HEK293 (cell line): ENCODE measurements around the gene ACIN1.
A peak's percentile ranks its signal among the peaks of the same experiment; 100 is the strongest.

ENCODE experiments used
- CTCF ChIA-PET: fragments of 350-600 bp; formaldehyde crosslinking; extraction: SDS; loops from one replicate; lab custom pipeline; 2021; ENCODE audit warnings: antibody characterized with exemption; lab: Yijun Ruan, JAX
- POLR2A ChIA-PET: fragments of 300-600 bp; formaldehyde crosslinking; extraction: SDS; loops from one replicate; lab custom pipeline; 2020; ENCODE audit warnings: antibody characterized with exemption, inconsistent platforms; lab: Yijun Ruan, JAX
- H3K27ac ChIP-seq: fragments of 200-500 bp; sonication (Bioruptor generic); 2 replicates; pipeline ENCODE4 v1.5.1; 2014; ENCODE audit warnings: low read depth, low read length, control low read depth, inconsistent platforms; ENCODE audit errors: extremely low read depth
- H3K36me3 ChIP-seq, 2 experiments: fragments of 200-500 bp in 1 of 2; sonication (Bioruptor generic) in 1 of 2; 1 replicate in 1 of 2; 2 replicates in 1 of 2; pipeline ENCODE4 v1.5.1; 2014 to 2017; ENCODE audit warnings: inconsistent platforms in 2 of 2, low read length in 2 of 2; ENCODE audit not compliant: control insufficient read depth in 2 of 2, insufficient read depth in 1 of 2
- H3K4me1 ChIP-seq: fragments of 200-500 bp; sonication (Bioruptor generic); 2 replicates; pipeline ENCODE4 v1.5.1; 2014; ENCODE audit warnings: mild to moderate bottlenecking, low read length, inconsistent platforms; ENCODE audit not compliant: control insufficient read depth, insufficient read depth
- H3K4me3 ChIP-seq: 2 replicates; pipeline ENCODE4 v1.5.1; 2011; ENCODE audit warnings: low read depth, mild to moderate bottlenecking, control low read depth, low read length, moderate library complexity
- H3K9me3 ChIP-seq: fragments of 200-500 bp; sonication (Bioruptor generic); 2 replicates; pipeline ENCODE4 v1.5.1; 2014; ENCODE audit warnings: low read depth, low read length, inconsistent platforms; ENCODE audit not compliant: control insufficient read depth, insufficient read depth
- EGR2 ChIP-seq: fragments of 450-650 bp; formaldehyde crosslinking; IDR thresholded peaks from 2 replicates; pipeline ENCODE4 v1.5.1; 2016; ENCODE audit warnings: low read depth, missing biosample characterization, missing genetic modification characterization
- GLIS2 ChIP-seq: fragments of 450-650 bp; formaldehyde crosslinking; IDR thresholded peaks from 2 replicates; pipeline ENCODE4 v1.5.1; 2016; ENCODE audit warnings: missing biosample characterization, missing genetic modification characterization
- HOXD13 ChIP-seq: sonication (generic); formaldehyde crosslinking; IDR thresholded peaks from 2 replicates; pipeline ENCODE4 v1.8.0; 2022; ENCODE audit warnings: missing genetic modification reagents, borderline replicate concordance
- OSR2 ChIP-seq: fragments of 450-650 bp; formaldehyde crosslinking; IDR thresholded peaks from 2 replicates; pipeline ENCODE4 v1.5.1; 2016; ENCODE audit warnings: missing biosample characterization, missing genetic modification characterization
- ZBTB20 ChIP-seq: fragments of 450-650 bp; formaldehyde crosslinking; IDR thresholded peaks from 2 replicates; pipeline ENCODE4 v1.5.1; 2016; ENCODE audit warnings: missing biosample characterization, missing genetic modification characterization
- ZNF155 ChIP-seq: fragments of 450-650 bp; formaldehyde crosslinking; IDR thresholded peaks from 2 replicates; pipeline ENCODE4 v1.5.1; 2016; ENCODE audit warnings: missing biosample characterization, missing genetic modification characterization
- ZNF157 ChIP-seq: fragments of 450-650 bp; formaldehyde crosslinking; IDR thresholded peaks from 2 replicates; pipeline ENCODE4 v1.5.1; 2016; ENCODE audit warnings: missing biosample characterization, missing genetic modification characterization
- ZNF184 ChIP-seq: fragments of 450-650 bp; IDR thresholded peaks from 2 replicates; pipeline ENCODE4 v1.5.1; 2018; ENCODE audit warnings: missing biosample characterization, mild to moderate bottlenecking, missing genetic modification characterization
- ZNF19 ChIP-seq: fragments of 450-650 bp; formaldehyde crosslinking; IDR thresholded peaks from 2 replicates; pipeline ENCODE4; 2016; ENCODE audit warnings: missing biosample characterization, missing genetic modification characterization, low read depth
- ZNF48 ChIP-seq: fragments of 450-650 bp; formaldehyde crosslinking; IDR thresholded peaks from 2 replicates; pipeline ENCODE4 v1.5.1; 2016; ENCODE audit warnings: missing biosample characterization, missing genetic modification characterization
- ZNF629 ChIP-seq: fragments of 450-650 bp; formaldehyde crosslinking; IDR thresholded peaks from 2 replicates; pipeline ENCODE4 v1.5.1; 2017; ENCODE audit warnings: missing biosample characterization, missing genetic modification characterization
- TF ChIP-seq, protein P1 (sequence below): fragments of 450-650 bp; formaldehyde crosslinking; IDR thresholded peaks from 2 replicates; pipeline ENCODE4 v1.5.1; 2016; ENCODE audit warnings: missing biosample characterization, missing genetic modification characterization, borderline replicate concordance
- TF ChIP-seq, protein P2 (sequence below): fragments of 450-650 bp; formaldehyde crosslinking; IDR thresholded peaks from 2 replicates; pipeline ENCODE4 v1.5.1; 2017; ENCODE audit warnings: missing biosample characterization, missing genetic modification characterization
- TF ChIP-seq, protein P3 (sequence below): fragments of 450-650 bp; formaldehyde crosslinking; IDR thresholded peaks from 2 replicates; pipeline ENCODE4 v1.5.1; 2016; ENCODE audit warnings: missing biosample characterization, missing genetic modification characterization
- TF ChIP-seq, protein P4 (sequence below): sonication (generic); formaldehyde crosslinking; IDR thresholded peaks from 2 replicates; pipeline ENCODE4 v1.8.1; 2022; ENCODE audit warnings: mild to moderate bottlenecking, moderate library complexity, missing genetic modification reagents
- TF ChIP-seq, protein P5 (sequence below): fragments of 450-650 bp; formaldehyde crosslinking; IDR thresholded peaks from 2 replicates; pipeline ENCODE4 v1.5.1; 2016; ENCODE audit warnings: missing biosample characterization, missing genetic modification characterization

ACIN1 gene

DNA sequence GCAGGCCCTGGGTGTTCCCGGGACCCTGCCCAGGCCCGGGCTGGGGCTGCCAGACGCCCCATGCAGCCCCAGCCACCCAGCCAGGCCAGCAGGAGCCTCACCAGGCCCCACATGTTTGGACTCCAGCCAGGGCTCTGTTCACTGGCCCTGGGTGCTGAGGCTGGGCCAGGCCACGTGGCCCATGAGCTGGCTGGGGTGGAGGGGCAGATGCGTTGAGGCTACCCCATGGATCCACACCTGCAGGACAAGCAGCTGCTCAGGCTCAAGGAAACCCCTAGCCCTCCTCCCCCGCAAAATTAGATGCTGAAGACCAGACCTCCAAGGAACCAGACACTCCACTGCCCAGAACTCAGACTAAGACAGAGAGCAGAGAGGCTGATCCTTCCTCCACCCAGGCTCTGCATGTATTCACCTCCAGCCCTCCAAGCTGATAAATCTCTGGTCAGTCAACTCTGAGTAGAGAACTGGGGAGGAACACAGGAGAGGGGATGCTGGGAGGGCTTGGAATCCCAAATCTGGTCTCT lies 39.3 kb downstream of the ACIN1 start (continued):
- TF ChIP-seq, protein P1, sequence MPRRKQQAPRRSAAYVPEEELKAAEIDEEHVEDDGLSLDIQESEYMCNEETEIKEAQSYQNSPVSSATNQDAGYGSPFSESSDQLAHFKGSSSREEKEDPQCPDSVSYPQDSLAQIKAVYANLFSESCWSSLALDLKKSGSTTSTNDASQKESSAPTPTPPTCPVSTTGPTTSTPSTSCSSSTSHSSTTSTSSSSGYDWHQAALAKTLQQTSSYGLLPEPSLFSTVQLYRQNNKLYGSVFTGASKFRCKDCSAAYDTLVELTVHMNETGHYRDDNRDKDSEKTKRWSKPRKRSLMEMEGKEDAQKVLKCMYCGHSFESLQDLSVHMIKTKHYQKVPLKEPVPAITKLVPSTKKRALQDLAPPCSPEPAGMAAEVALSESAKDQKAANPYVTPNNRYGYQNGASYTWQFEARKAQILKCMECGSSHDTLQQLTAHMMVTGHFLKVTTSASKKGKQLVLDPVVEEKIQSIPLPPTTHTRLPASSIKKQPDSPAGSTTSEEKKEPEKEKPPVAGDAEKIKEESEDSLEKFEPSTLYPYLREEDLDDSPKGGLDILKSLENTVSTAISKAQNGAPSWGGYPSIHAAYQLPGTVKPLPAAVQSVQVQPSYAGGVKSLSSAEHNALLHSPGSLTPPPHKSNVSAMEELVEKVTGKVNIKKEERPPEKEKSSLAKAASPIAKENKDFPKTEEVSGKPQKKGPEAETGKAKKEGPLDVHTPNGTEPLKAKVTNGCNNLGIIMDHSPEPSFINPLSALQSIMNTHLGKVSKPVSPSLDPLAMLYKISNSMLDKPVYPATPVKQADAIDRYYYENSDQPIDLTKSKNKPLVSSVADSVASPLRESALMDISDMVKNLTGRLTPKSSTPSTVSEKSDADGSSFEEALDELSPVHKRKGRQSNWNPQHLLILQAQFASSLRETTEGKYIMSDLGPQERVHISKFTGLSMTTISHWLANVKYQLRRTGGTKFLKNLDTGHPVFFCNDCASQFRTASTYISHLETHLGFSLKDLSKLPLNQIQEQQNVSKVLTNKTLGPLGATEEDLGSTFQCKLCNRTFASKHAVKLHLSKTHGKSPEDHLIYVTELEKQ (tag by site-specific recombination), result no peak
- TF ChIP-seq ZNF19 (tag by site-specific recombination) (no peak), ZNF48 (tag by site-specific recombination) (no peak), HOXD13 (no peak), ZNF629 (tag by site-specific recombination) (no peak), ZNF155 (tag by site-specific recombination) (no peak)
- TF ChIP-seq, protein P2, sequence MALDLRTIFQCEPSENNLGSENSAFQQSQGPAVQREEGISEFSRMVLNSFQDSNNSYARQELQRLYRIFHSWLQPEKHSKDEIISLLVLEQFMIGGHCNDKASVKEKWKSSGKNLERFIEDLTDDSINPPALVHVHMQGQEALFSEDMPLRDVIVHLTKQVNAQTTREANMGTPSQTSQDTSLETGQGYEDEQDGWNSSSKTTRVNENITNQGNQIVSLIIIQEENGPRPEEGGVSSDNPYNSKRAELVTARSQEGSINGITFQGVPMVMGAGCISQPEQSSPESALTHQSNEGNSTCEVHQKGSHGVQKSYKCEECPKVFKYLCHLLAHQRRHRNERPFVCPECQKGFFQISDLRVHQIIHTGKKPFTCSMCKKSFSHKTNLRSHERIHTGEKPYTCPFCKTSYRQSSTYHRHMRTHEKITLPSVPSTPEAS (tag by site-specific recombination), result no peak
- TF ChIP-seq, all 188 proteins: peak for 2

DNA sequence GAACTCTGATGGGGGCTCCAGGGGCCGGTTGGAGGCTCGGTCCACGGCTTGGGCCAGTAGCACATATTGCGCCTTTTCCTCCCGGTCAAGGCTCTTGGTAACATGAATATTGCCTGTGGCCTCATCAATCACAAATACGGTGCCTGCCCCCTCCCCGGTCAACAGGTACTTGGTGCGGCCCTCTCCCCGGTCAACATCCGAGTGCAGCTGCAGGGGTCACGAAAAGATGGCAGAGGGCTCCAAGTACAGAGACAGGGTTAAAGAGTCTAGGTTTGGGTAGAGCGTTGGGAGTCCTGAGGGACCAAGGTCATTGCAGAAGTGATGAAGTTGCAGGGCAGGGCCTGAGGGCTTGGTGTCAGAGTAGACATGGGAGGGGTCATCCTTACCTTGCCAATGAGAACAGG lies 39.8 kb downstream of the ACIN1 start:
- peaks cover 4% of the 10 kb centered on the region; the same call in 1 of the 2 replicates for H3K4me1 ChIP-seq
- POLR2A ChIA-PET, result interaction anchor here (0.9 to 2.1 kb wide), 3 partner anchors 48 to 74 kb away, joined by 3 to 8 read pairs (median 6); partner anchors contain the start of gene AJUBA
- H3K36me3 ChIP-seq, result peaks cover 12 to 62% of the 10 kb centered on the region in 2 experiments
- no peak overlapping the region for H3K4me3 ChIP-seq
- TF ChIP-seq, protein P3, sequence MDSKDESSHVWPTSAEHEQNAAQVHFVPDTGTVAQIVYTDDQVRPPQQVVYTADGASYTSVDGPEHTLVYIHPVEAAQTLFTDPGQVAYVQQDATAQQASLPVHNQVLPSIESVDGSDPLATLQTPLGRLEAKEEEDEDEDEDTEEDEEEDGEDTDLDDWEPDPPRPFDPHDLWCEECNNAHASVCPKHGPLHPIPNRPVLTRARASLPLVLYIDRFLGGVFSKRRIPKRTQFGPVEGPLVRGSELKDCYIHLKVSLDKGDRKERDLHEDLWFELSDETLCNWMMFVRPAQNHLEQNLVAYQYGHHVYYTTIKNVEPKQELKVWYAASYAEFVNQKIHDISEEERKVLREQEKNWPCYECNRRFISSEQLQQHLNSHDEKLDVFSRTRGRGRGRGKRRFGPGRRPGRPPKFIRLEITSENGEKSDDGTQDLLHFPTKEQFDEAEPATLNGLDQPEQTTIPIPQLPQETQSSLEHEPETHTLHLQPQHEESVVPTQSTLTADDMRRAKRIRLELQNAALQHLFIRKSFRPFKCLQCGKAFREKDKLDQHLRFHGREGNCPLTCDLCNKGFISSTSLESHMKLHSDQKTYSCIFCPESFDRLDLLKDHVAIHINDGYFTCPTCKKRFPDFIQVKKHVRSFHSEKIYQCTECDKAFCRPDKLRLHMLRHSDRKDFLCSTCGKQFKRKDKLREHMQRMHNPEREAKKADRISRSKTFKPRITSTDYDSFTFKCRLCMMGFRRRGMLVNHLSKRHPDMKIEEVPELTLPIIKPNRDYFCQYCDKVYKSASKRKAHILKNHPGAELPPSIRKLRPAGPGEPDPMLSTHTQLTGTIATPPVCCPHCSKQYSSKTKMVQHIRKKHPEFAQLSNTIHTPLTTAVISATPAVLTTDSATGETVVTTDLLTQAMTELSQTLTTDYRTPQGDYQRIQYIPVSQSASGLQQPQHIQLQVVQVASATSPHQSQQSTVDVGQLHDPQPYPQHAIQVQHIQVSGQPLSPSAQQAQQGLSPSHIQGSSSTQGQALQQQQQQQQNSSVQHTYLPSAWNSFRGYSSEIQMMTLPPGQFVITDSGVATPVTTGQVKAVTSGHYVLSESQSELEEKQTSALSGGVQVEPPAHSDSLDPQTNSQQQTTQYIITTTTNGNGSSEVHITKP (tag by site-specific recombination), result 0 out of 2 replicates have a peak, but pooled peaks have one; percentile 31
- no peak for TF ChIP-seq ZNF184 (tag by site-specific recombination)
- TF ChIP-seq, all 188 proteins: peak for 1
- Histone ChIP-seq H3K9me3 (no peaks in the 10 kb centered on the region), H3K27ac (no peak overlapping the region)
- CTCF ChIA-PET, result interaction anchor here (0.6 to 16.2 kb wide), 16 partner anchors 9 to 125 kb away, joined by 3 to 469 read pairs (median 4); partner anchors contain the start of gene AJUBA

DNA sequence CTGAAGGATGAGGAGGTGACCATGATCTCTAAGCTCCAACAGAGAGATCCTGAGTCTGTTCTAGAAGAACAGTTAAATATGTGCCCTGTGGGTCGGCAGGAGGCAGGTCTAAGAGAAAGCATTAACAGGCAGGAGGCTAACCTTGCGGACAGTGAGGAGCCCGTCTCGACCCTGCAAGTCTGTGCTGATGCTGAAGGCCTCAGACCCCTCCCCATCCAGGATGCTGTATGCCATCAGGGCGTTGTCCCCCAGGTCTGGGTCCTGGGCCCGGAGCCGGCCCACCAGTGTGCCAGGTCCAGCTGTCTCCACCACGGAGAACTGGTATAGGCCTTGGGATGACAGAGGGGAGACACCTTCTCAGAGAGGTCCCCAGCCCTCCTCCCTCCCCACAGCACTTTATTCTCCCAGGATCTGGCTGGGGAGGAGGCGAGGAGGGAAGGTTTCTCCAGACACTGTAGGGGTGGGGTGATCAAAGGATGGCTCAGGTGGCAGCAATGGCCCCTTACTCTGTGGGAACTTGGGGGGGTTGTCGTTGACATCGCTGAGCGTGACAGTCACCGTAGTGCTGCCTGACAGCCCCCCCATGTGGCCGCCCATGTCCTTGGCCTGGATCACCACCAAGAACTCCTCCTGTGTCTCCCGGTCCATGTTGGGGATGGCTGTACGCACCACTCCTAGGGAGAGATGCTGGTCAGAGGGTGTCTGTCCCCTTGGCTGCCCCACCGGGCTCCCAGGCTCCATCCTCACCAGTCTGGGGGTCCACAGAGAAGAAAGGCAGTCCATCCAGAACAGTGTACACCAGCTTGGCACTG lies 40.7 kb downstream of the ACIN1 start:
- Histone ChIP-seq H3K9me3 (no peaks in the 10 kb centered on the region), H3K36me3 (peaks cover 2 to 64% of the 10 kb centered on the region in 2 experiments; a peak in 2 of 3 replicates), H3K4me1 (peaks cover 4% of the 10 kb centered on the region; the same call in 1 of the 2 replicates), H3K4me3 (no peak overlapping the region), H3K27ac (no peak overlapping the region)
- POLR2A ChIA-PET, result interaction anchor here (0.8 kb wide), 1 partner anchor 59 kb away, joined by 5 read pairs; no protein-coding TSS in a partner anchor
- CTCF ChIA-PET, result interaction anchor here (0.5 to 16.2 kb wide), 5 partner anchors 14 to 81 kb away, joined by 3 to 469 read pairs (median 23); partner anchors contain the start of gene AJUBA
- TF ChIP-seq, protein P4, sequence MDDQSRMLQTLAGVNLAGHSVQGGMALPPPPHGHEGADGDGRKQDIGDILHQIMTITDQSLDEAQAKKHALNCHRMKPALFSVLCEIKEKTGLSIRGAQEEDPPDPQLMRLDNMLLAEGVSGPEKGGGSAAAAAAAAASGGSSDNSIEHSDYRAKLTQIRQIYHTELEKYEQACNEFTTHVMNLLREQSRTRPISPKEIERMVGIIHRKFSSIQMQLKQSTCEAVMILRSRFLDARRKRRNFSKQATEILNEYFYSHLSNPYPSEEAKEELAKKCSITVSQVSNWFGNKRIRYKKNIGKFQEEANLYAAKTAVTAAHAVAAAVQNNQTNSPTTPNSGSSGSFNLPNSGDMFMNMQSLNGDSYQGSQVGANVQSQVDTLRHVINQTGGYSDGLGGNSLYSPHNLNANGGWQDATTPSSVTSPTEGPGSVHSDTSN (CRISPR knock-in tag), result no peak
- TF ChIP-seq ZNF157 (tag by site-specific recombination) (no peak), EGR2 (no peak), GLIS2 (tag by site-specific recombination) (0 out of 2 replicates have a peak, but pooled peaks have one; percentile 14), ZBTB20 (no peak), OSR2 (tag by site-specific recombination) (no peak)
- TF ChIP-seq, protein P5, sequence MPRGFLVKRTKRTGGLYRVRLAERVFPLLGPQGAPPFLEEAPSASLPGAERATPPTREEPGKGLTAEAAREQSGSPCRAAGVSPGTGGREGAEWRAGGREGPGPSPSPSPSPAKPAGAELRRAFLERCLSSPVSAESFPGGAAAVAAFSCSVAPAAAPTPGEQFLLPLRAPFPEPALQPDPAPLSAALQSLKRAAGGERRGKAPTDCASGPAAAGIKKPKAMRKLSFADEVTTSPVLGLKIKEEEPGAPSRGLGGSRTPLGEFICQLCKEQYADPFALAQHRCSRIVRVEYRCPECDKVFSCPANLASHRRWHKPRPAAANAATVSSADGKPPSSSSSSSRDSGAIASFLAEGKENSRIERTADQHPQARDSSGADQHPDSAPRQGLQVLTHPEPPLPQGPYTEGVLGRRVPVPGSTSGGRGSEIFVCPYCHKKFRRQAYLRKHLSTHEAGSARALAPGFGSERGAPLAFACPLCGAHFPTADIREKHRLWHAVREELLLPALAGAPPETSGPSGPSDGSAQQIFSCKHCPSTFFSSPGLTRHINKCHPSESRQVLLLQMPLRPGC, result no peak
